H1 (cell line): Measurements from ENCODE around the gene PASK.

ENCODE experiments used
- CHD1 ChIP-seq: IDR thresholded peaks from 2 replicates; pipeline ENCODE4 v1.6.1; 2012; ENCODE audit warnings: low read depth, low read length, improper control_type of control experiment
- CHD2 ChIP-seq: IDR thresholded peaks from 2 replicates; pipeline ENCODE4 v1.6.1; 2012; ENCODE audit warnings: low read length, improper control_type of control experiment
- GABPA ChIP-seq: IDR thresholded peaks from 2 replicates; pipeline ENCODE4 v1.6.1; 2011; ENCODE audit warnings: mild to moderate bottlenecking, low read length, moderate library complexity, borderline replicate concordance; ENCODE audit not compliant: insufficient read depth
- JUND ChIP-seq: IDR thresholded peaks from 2 replicates; pipeline ENCODE4 v1.6.1; 2011; ENCODE audit warnings: mild to moderate bottlenecking, improper control_type of control experiment, low read length
- NRF1 ChIP-seq: IDR thresholded peaks from 2 replicates; pipeline ENCODE4 v1.6.1; 2011; ENCODE audit warnings: mild to moderate bottlenecking, low read depth, low read length, improper control_type of control experiment
- POLR2A ChIP-seq, 2 experiments: IDR thresholded peaks; 1 replicate in 1 of 2; 2 replicates in 1 of 2; pipeline ENCODE4 v1.6.1; 2011; ENCODE audit warnings: low read depth in 2 of 2, low read length in 2 of 2, mild to moderate bottlenecking in 2 of 2; ENCODE audit errors: control extremely low read depth in 1 of 2
- RAD21 ChIP-seq, 2 experiments: IDR thresholded peaks in 1 of 2; conservative IDR thresholded peaks in 1 of 2; 2 replicates each; pipeline ENCODE4 v1.6.1; 2011; ENCODE audit warnings: low read depth in 2 of 2, low read length in 2 of 2, improper control_type of control experiment in 1 of 2, inconsistent platforms in 1 of 2, mild to moderate bottlenecking in 1 of 2, moderate library complexity in 1 of 2
- RBBP5 ChIP-seq: IDR thresholded peaks from 2 replicates; pipeline ENCODE4 v1.7.1; 2012; ENCODE audit warnings: low read depth, mild to moderate bottlenecking, inconsistent platforms, low read length, moderate library complexity, borderline replicate concordance
- RNF2 ChIP-seq: fragments of 200-900, 300-1000 bp; sonication (generic); IDR thresholded peaks from 2 replicates; pipeline ENCODE4 v1.7.1; 2016; ENCODE audit warnings: borderline replicate concordance, low read depth, mild to moderate bottlenecking, antibody characterized with exemption, low read length; ENCODE audit not compliant: poor library complexity, severe bottlenecking; ENCODE audit errors: missing control alignments
- TAF1 ChIP-seq: IDR thresholded peaks from 2 replicates; pipeline ENCODE4 v1.6.1; 2011; ENCODE audit warnings: mild to moderate bottlenecking, low read depth, low read length
- TF ChIP-seq, protein P1 (sequence below), 3 experiments: IDR thresholded peaks; 1 replicate in 2 of 3; 2 replicates in 1 of 3; pipeline versions ENCODE4 v1.5.1 to v1.6.1; 2011; ENCODE audit warnings: low read length in 3 of 3, mild to moderate bottlenecking in 3 of 3, inconsistent platforms in 2 of 3, low read depth in 1 of 3, moderate library complexity in 1 of 3; ENCODE audit not compliant: insufficient read depth in 1 of 3; ENCODE audit errors: control extremely low read depth in 1 of 3

DNA sequence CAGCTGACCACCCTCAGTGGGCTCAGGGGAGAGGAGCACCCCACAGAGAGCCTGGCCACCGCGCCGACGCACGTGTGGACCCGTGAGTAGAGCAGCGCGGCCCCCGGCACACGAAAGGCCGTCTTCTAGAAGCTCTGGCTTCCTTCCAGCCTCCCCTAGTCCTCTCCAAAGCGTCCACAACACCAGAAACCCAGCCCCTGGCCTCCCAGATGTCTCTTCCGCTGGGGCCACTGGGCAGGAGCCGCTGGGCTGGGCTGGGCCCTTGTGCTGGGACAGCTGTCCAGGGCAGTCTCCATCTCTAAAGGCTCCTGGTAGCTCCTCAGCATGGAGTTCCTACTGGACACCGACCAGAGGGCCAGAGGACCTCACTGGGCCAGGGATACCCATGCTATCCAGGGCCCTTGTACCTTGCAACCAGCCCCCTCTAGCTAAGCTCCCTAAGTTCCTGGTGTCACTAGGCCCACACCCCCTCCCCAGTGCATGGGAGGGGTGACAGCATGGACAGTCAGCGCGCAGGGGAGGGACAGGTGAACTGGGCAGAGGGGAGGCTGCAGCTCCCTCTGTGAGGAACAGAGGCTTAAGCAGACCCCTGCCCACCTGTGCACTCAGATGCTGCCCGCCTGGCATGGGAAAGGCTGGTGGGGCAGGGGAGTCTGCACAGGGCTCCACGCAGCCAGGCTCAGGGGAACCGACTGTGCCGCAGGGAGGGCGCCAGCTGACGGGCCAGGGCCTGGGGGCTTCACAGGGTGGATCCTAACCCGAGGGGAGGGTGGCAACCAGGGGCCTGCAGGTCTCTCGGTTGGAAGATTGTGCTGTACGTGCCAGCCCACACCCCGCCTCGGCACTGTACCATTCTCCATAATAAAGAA, 80.1 kb downstream of the PASK start:
- TF ChIP-seq TAF1 (no peak), RNF2 (no peak), POLR2A (IDR thresholded peaks at IDR 0.05; ENCODE audit: control extremely low read depth in 1 of 2, low read depth in 2 of 2, low read length in 2 of 2) (no peak), NRF1 (no peak), CHD2 (no peak), CHD1 (no peak), RAD21 (IDR thresholded peaks at IDR 0.05 in 1 of 2, conservative IDR thresholded peaks at IDR 0.05 in 1 of 2; ENCODE audit: low read depth in 2 of 2, low read length in 2 of 2) (no peak), RBBP5 (no peak), JUND (no peak), GABPA (no peak)
- TF ChIP-seq, protein P1, sequence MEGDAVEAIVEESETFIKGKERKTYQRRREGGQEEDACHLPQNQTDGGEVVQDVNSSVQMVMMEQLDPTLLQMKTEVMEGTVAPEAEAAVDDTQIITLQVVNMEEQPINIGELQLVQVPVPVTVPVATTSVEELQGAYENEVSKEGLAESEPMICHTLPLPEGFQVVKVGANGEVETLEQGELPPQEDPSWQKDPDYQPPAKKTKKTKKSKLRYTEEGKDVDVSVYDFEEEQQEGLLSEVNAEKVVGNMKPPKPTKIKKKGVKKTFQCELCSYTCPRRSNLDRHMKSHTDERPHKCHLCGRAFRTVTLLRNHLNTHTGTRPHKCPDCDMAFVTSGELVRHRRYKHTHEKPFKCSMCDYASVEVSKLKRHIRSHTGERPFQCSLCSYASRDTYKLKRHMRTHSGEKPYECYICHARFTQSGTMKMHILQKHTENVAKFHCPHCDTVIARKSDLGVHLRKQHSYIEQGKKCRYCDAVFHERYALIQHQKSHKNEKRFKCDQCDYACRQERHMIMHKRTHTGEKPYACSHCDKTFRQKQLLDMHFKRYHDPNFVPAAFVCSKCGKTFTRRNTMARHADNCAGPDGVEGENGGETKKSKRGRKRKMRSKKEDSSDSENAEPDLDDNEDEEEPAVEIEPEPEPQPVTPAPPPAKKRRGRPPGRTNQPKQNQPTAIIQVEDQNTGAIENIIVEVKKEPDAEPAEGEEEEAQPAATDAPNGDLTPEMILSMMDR (IDR thresholded peaks at IDR 0.05; ENCODE audit: control extremely low read depth in 1 of 3, insufficient read depth in 1 of 3, low read depth in 1 of 3, low read length in 3 of 3): no peak
